Breast epithelium (tissue), 4 donors: Measurements from ENCODE around the gene ST7. TPM values are rescaled to one million over a fixed set of nuclear protein-coding genes. Genes with fewer than 3 reads are reported as not detected.

Experiments used
- DNase-seq, 2 donors: peaks; one replicate each; pipeline ENCODE4 v3.0.0-alpha.2; 2019; ENCODE audit warnings: low spot score in 2 of 2
- H3K27ac ChIP-seq, 2 donors: fragments of 200-600 bp; sonication (generic) in 1 of 2; one replicate each; pipeline ENCODE4 v1.5.1; 2016 to 2019; ENCODE audit warnings: mild to moderate bottlenecking in 1 of 2
- H3K27me3 ChIP-seq, 2 donors: fragments of 200-600 bp; sonication (generic) in 1 of 2; one replicate each; pipeline versions ENCODE4 v1.5.1 to v1.6.0; 2017 to 2019; ENCODE audit warnings: control low read depth in 1 of 2, mild to moderate bottlenecking in 1 of 2
- H3K36me3 ChIP-seq: fragments of 200-600 bp; one replicate; pipeline ENCODE4 v1.5.1; 2019
- H3K4me1 ChIP-seq, 2 donors: fragments of 200-600 bp; sonication (generic); one replicate each; pipeline ENCODE4 v1.5.1; 2016 to 2019; ENCODE audit warnings: control low read depth in 1 of 2
- H3K4me3 ChIP-seq, 3 donors: fragments of 200-600 bp; sonication (generic); 1 replicate in 2 of 3; 2 replicates in 1 of 3; pipeline ENCODE4 v1.5.1; 2016 to 2019; ENCODE audit warnings: mild to moderate bottlenecking in 3 of 3, moderate library complexity in 2 of 3
- H3K9me3 ChIP-seq, 2 donors: fragments of 200-600 bp; sonication (generic) in 1 of 2; one replicate each; pipeline ENCODE4 v1.5.1; 2016 to 2019; ENCODE audit warnings: control low read depth in 1 of 2
- POLR2A ChIP-seq: fragments of 450-650 bp; IDR thresholded peaks from one replicate; pipeline ENCODE4 v1.6.1; 2016; ENCODE audit warnings: antibody characterized with exemption, mild to moderate bottlenecking, moderate library complexity
- POLR2AphosphoS5 ChIP-seq, 3 donors: sonication (generic); formaldehyde crosslinking; IDR thresholded peaks; one replicate each; pipeline ENCODE4 v1.6.1; 2017; ENCODE audit warnings: antibody characterized with exemption in 3 of 3
- intact Hi-C: fragments of 100-400 bp; cut with DNase I; formaldehyde crosslinking; loops from one replicate; pipeline ENCODE4 v1.15.1; 2023; ENCODE audit warnings: low total_unique reads
- total RNA-seq, 3 donors: library from RNA; depleted of rRNA; stranded (reverse); fragments of >200 nt; gene quantifications; one replicate each; pipeline ENCODE4 v1.1.0, GENCODE V29; 2016
- TF ChIP-seq, protein P1 (sequence below), 3 donors: fragments of 450-650 bp; IDR thresholded peaks; one replicate each; pipeline ENCODE4 v1.5.1; 2016 to 2017; ENCODE audit warnings: antibody characterized with exemption in 3 of 3, mild to moderate bottlenecking in 3 of 3, moderate library complexity in 3 of 3

The ST7 gene
- total RNA-seq, 3 donors from 2014 or later = 24.3 to 41.4 (median 27.5) TPM

DNA sequence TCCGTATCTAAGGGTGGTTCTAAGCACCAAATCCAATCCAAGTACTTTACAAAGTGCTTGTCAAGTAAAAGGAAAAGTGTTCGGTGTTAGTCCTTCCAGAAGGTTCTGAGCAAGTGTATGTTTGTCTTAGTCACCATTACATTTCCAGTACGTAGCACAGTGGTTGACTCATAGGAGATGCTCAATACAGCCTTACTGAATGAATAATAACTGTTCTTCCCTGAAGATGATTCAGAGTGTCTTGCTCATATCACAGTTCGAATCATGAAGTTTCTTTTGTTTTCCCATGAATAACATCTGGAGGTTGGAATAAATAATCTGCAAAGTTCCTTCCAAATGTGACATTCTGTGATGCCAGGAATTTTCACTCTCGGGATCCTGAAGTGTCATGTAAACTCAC lies 316.1 kb downstream of the ST7 start:
- H3K4me1 ChIP-seq = no peaks in the 10 kb centered on the region
- no peak overlapping the region for H3K4me3 ChIP-seq
- H3K27me3 ChIP-seq = no peaks in the 10 kb centered on the region
- TF ChIP-seq POLR2AphosphoS5 (IDR thresholded peaks at IDR 0.05) (no peak), POLR2A (no peak)
- TF ChIP-seq, protein P1, sequence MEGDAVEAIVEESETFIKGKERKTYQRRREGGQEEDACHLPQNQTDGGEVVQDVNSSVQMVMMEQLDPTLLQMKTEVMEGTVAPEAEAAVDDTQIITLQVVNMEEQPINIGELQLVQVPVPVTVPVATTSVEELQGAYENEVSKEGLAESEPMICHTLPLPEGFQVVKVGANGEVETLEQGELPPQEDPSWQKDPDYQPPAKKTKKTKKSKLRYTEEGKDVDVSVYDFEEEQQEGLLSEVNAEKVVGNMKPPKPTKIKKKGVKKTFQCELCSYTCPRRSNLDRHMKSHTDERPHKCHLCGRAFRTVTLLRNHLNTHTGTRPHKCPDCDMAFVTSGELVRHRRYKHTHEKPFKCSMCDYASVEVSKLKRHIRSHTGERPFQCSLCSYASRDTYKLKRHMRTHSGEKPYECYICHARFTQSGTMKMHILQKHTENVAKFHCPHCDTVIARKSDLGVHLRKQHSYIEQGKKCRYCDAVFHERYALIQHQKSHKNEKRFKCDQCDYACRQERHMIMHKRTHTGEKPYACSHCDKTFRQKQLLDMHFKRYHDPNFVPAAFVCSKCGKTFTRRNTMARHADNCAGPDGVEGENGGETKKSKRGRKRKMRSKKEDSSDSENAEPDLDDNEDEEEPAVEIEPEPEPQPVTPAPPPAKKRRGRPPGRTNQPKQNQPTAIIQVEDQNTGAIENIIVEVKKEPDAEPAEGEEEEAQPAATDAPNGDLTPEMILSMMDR (IDR thresholded peaks at IDR 0.05) = no peak
- no peak for DNase-seq
- H3K27ac ChIP-seq = peak overlapping the region in 1 of 2 donors; percentile 69
- no peaks in the 10 kb centered on the region for H3K9me3 ChIP-seq
- H3K36me3 ChIP-seq = no peaks in the 10 kb centered on the region
- intact Hi-C loops = no loop called here

DNA sequence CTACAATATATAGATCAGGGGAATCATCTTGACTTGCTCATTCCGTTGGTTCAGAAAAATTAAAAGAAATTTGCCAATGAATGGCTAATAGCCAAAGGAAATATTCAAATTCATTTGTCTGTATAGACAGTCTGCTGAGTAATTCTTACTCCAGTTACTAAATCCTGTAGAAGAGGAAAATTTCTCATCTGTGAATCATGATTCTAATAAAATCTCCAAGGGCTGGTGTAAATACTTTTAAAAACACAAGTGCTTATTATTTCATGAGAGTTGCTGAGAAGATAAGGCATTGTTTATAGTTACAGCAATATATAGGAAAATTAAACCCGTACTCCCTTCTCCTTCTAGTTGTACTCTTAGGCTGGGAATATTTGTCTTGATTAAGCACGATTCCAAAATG lies 316.6 kb downstream of the ST7 start:
- H3K27ac ChIP-seq = peak overlapping the region in 1 of 2 donors; percentile 56
- no peaks in the 10 kb centered on the region for H3K36me3 ChIP-seq
- no peaks in the 10 kb centered on the region for H3K9me3 ChIP-seq
- no peaks in the 10 kb centered on the region for H3K27me3 ChIP-seq
- H3K4me1 ChIP-seq = no peaks in the 10 kb centered on the region
- intact Hi-C loops = no loop called here
- DNase-seq = no peak
- TF ChIP-seq POLR2A (no peak), POLR2AphosphoS5 (IDR thresholded peaks at IDR 0.05) (no peak)
- TF ChIP-seq, protein P1 (IDR thresholded peaks at IDR 0.05) = no peak
- no peak overlapping the region for H3K4me3 ChIP-seq

DNA sequence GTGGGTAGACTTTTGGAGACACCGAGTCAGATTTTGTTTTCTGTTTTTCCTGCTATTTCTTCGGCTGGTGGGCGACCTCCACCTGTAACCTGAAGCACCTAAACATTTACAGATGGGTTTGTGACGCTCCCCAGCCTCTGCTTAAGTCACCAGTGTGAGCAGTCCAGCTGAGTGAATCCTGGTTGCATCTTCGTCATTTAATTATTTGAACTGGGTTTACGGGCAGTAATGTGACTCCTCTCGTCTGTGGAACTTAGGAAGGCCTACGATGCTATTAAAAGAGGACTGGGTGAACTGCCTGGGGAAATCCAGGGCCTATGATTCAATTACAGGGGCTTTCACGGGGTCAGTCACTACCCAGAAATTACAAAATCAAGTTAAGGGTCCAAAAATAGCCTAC lies 317.1 kb downstream of the ST7 start:
- H3K27ac ChIP-seq = peak overlapping the region in 1 of 2 donors; percentile 56
- no peaks in the 10 kb centered on the region for H3K9me3 ChIP-seq
- H3K27me3 ChIP-seq = no peaks in the 10 kb centered on the region
- H3K4me3 ChIP-seq = no peak overlapping the region
- TF ChIP-seq POLR2AphosphoS5 (IDR thresholded peaks at IDR 0.05) = no peak
- TF ChIP-seq POLR2A = no peak
- TF ChIP-seq, protein P1 (IDR thresholded peaks at IDR 0.05) = no peak
- no peaks in the 10 kb centered on the region for H3K4me1 ChIP-seq
- intact Hi-C loops = no loop called here
- H3K36me3 ChIP-seq = no peaks in the 10 kb centered on the region
- DNase-seq = no peak

DNA sequence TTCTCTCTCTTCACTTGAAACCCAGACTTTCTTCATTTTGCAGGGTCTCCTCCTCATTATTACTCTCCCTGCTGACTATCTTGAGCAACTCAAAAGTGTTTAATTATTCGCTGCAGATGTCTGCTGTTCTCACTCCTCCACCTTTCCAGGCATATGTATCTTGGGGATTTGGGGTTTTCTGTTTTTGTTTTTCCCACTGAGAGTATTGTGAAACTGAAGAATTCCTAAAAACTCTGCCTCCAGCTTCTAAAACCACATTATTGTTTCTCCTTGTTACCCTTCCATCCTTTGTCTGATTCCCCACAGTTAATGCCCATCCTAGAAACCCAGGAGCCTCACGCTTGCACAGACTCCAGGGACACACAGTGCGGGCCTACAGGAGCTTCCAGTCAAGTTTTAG lies 318.3 kb downstream of the ST7 start:
- Histone ChIP-seq H3K4me1 (no peaks in the 10 kb centered on the region), H3K4me3 (no peak overlapping the region), H3K27me3 (no peaks in the 10 kb centered on the region), H3K9me3 (no peaks in the 10 kb centered on the region), H3K36me3 (no peaks in the 10 kb centered on the region), H3K27ac (peak overlapping the region; percentile 8 to 56)
- TF ChIP-seq, protein P1 (IDR thresholded peaks at IDR 0.05) = no peak
- TF ChIP-seq POLR2A (no peak), POLR2AphosphoS5 (IDR thresholded peaks at IDR 0.05) (no peak)
- no peak for DNase-seq
- intact Hi-C loops = no loop called here

DNA sequence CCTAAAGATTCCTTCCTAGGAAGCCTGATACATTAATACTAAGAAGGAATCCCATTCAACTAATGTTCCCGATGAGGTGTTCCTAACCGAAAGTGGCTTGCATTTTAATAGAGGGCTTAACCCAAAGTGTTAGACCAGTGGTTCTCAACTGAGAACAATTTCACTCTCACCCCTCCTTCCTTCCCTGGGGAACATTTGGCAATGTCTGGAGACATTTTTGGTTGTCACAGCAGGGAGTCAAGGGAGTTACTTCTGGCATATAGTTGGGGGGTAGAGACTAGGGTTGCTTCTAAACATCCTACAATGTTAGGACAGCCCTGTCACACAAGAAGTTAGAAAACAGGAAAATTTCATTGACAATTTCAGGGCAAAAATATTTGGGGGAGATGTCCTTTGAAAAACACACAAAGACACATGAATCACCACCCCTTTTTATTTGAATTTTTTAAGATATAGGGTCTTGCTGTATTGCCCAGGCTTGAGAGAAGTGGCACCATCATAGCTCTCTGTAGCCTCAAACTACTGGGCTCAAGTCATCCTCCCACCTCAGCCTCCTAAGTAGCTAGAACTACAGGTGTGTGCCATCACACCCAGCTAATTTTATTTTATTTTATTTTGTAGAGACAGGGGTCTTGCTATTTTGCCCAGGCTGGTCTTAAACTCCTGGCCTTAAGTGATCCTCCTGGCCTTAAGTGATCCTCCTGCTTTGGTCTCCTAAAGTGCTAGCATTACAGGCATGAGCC lies 318.9 kb downstream of the ST7 start:
- Histone ChIP-seq H3K4me1 (no peaks in the 10 kb centered on the region), H3K4me3 (no peak overlapping the region), H3K36me3 (no peaks in the 10 kb centered on the region), H3K9me3 (no peaks in the 10 kb centered on the region), H3K27me3 (no peaks in the 10 kb centered on the region), H3K27ac (peak overlapping the region; percentile 8 to 56)
- TF ChIP-seq POLR2AphosphoS5 (IDR thresholded peaks at IDR 0.05) (no peak), POLR2A (no peak)
- TF ChIP-seq, protein P1 (IDR thresholded peaks at IDR 0.05) = no peak
- DNase-seq = no peak
- intact Hi-C loops = no loop called here
